ENCODE results near the gene LBH. TPM values are rescaled to one million over a fixed set of nuclear protein-coding genes. Genes with fewer than 3 reads are reported as not detected.

Gene LBH
- total RNA-seq, 4 donors from 2014 or later: 2.4 to 22.7 (median 17.6) TPM

- whole genome bisulfite sequencing, 2 donors: 60 to 100% methylated on average over 1 of the region's 3 CpGs
- no peak for DNase-seq
- Histone ChIP-seq H3K9me3 (no peaks in the 10 kb centered on the region), H3K27ac (peak overlapping the region in 3 of 4 donors; percentile 16 to 76 (median 44)), H3K4me3 (no peak overlapping the region), H3K36me3 (no peaks in the 10 kb centered on the region), H3K27me3 (no peaks in the 10 kb centered on the region), H3K4me1 (peaks cover 23 to 55% (median 23%) of the 10 kb centered on the region in 3 donors)
- intact Hi-C loops (cut with DNase I): no loop called here
- TF ChIP-seq CTCF (IDR thresholded peaks at IDR 0.05) (no peak), POLR2A (IDR thresholded peaks at IDR 0.05) (no peak)
These were observed 42.2 kb downstream of the LBH start for GRCh38 chr2:30273574-30273929.

GRCh38 chr2:30275256-30275655, 43.9 kb downstream of the LBH start:
- Histone ChIP-seq H3K4me1 (peaks cover 23 to 50% (median 23%) of the 10 kb centered on the region in 3 donors), H3K9me3 (no peaks in the 10 kb centered on the region), H3K27me3 (no peaks in the 10 kb centered on the region), H3K4me3 (peak overlapping the region in 1 of 4 donors; percentile 3), H3K36me3 (no peaks in the 10 kb centered on the region), H3K27ac (peak overlapping the region in 3 of 4 donors; percentile 66 to 76 (median 73))
- TF ChIP-seq CTCF (IDR thresholded peaks at IDR 0.05) (no peak), POLR2A (IDR thresholded peaks at IDR 0.05) (no peak)
- DNase-seq: no peak
- intact Hi-C loops (cut with DNase I): no loop called here
- WGBS, 2 donors: 48 to 49% methylated on average over 3 of the region's 3 CpGs

GRCh38 chr2:30276455-30276911, 45.1 kb downstream of the LBH start:
- H3K27ac ChIP-seq: no peak overlapping the region
- DNase-seq: no peak
- 66 to 73% methylated on average over 4 of the region's 4 CpGs for WGBS, 2 donors
- H3K9me3 ChIP-seq: no peaks in the 10 kb centered on the region
- TF ChIP-seq POLR2A (IDR thresholded peaks at IDR 0.05): no peak
- no peak for TF ChIP-seq CTCF (IDR thresholded peaks at IDR 0.05)
- H3K36me3 ChIP-seq: no peaks in the 10 kb centered on the region
- H3K4me3 ChIP-seq: no peak overlapping the region
- no peaks in the 10 kb centered on the region for H3K27me3 ChIP-seq
- H3K4me1 ChIP-seq: peaks cover 23 to 45% (median 23%) of the 10 kb centered on the region in 3 donors
- intact Hi-C loops (cut with DNase I): no loop called here

GRCh38 chr2:30277582-30277981, 46.2 kb downstream of the LBH start:
- Histone ChIP-seq H3K9me3 (no peaks in the 10 kb centered on the region), H3K4me1 (peaks cover 22 to 42% (median 23%) of the 10 kb centered on the region in 3 donors), H3K36me3 (no peaks in the 10 kb centered on the region), H3K4me3 (no peak overlapping the region), H3K27me3 (no peaks in the 10 kb centered on the region), H3K27ac (no peak overlapping the region)
- TF ChIP-seq POLR2A (IDR thresholded peaks at IDR 0.05): no peak
- no peak for TF ChIP-seq CTCF (IDR thresholded peaks at IDR 0.05)
- WGBS, 2 donors: 83 to 92% methylated on average over 2 to 3 of the region's 3 CpGs
- intact Hi-C loops (cut with DNase I): no loop called here
- no peak for DNase-seq

GRCh38 chr2:30278419-30278818, 47.1 kb downstream of the LBH start:
- no peaks in the 10 kb centered on the region for H3K9me3 ChIP-seq
- intact Hi-C loops (cut with DNase I): no loop called here
- no peak for DNase-seq
- TF ChIP-seq CTCF (IDR thresholded peaks at IDR 0.05) (no peak), POLR2A (IDR thresholded peaks at IDR 0.05) (no peak)
- H3K27me3 ChIP-seq: no peaks in the 10 kb centered on the region
- no peak overlapping the region for H3K27ac ChIP-seq
- H3K4me3 ChIP-seq: no peak overlapping the region
- no peaks in the 10 kb centered on the region for H3K36me3 ChIP-seq
- peaks cover 16 to 33% (median 16%) of the 10 kb centered on the region in 3 donors for H3K4me1 ChIP-seq
- WGBS, 2 donors: 85 to 100% methylated on average over 1 of the region's 1 CpG
